LNCAP (cell line): Measurements from ENCODE around the gene GPC6.

Experiments used
- CTCF ChIP-seq: fragments of 450-650 bp; IDR thresholded peaks from 2 replicates; pipeline ENCODE4 v1.5.1; 2017; ENCODE audit warnings: mild to moderate bottlenecking

GPC6 gene

GRCh38 chr13:94224670-94225069 is 998.1 kb downstream of the GPC6 start:
- no peak for TF ChIP-seq CTCF

GRCh38 chr13:94227255-94227879 is 1000.8 kb downstream of the GPC6 start:
- TF ChIP-seq CTCF, result no peak

GRCh38 chr13:94228763-94229162 is 1002.2 kb downstream of the GPC6 start:
- TF ChIP-seq CTCF, result no peak

GRCh38 chr13:94232161-94232950 is 1005.7 kb downstream of the GPC6 start:
- no peak for TF ChIP-seq CTCF

- TF ChIP-seq CTCF, result no peak
Measured at GRCh38 chr13:94232956-94233355, 1006.3 kb downstream of the GPC6 start.

- no peak for TF ChIP-seq CTCF
Measured at GRCh38 chr13:94233401-94233800, 1006.8 kb downstream of the GPC6 start.

GRCh38 chr13:94233837-94234236 is 1007.2 kb downstream of the GPC6 start:
- no peak for TF ChIP-seq CTCF
